Endothelial cell of umbilical vein (primary cell): ENCODE results near the gene MORC4. TPM values are rescaled to one million over a fixed set of nuclear protein-coding genes. Genes with fewer than 3 reads are reported as not detected.

Experiments
- BruUV-seq: library from RNA; stranded (reverse); fragments of 400-500 nt; replicated peaks from 2 replicates; lab custom pipeline; 2021; lab: Mats Ljungman, UMichigan
- CTCF ChIA-PET: fragments of 300-600, 350-600 bp; sonication (Branson Sonifier 250); formaldehyde crosslinking; loops from one replicate; lab custom pipeline; 2021; ENCODE audit warnings: antibody characterized with exemption, inconsistent platforms; lab: Charles Lee
- POLR2A ChIA-PET: fragments of 300-600, 350-600 bp; sonication (Branson Sonifier 250); formaldehyde crosslinking; loops from one replicate; lab custom pipeline; 2021; ENCODE audit warnings: antibody characterized with exemption, inconsistent platforms; lab: Charles Lee
- DNase-seq: peaks from one replicate; pipeline ENCODE4 v3.0.0-alpha.2; 2011; ENCODE audit warnings: low read depth, low spot score
- FAIRE-seq: peaks from 2 replicates; lab custom pipeline; 2011; peaks lifted over from hg19 to GRCh38; lab: Jason Lieb, UNC
- H2AFZ ChIP-seq: 2 replicates; pipeline ENCODE4 v1.6.0; 2012; ENCODE audit warnings: low read depth, low read length, control low read depth, inconsistent platforms
- H3K27ac ChIP-seq: 2 replicates; pipeline ENCODE4 v1.5.1; 2011; ENCODE audit warnings: low read depth, mild to moderate bottlenecking, control low read depth, low read length, moderate library complexity; ENCODE audit not compliant: insufficient read depth
- H3K27me3 ChIP-seq, 2 experiments: 2 replicates each; pipeline versions ENCODE4 v1.6.0 to v1.6.1; 2011; ENCODE audit warnings: low read length in 2 of 2, mixed read lengths in 1 of 2; ENCODE audit not compliant: control insufficient read depth in 2 of 2, insufficient read depth in 2 of 2
- H3K36me3 ChIP-seq, 2 experiments: 2 replicates in 1 of 2; 3 replicates in 1 of 2; pipeline ENCODE4 v1.5.1; 2011; ENCODE audit warnings: low read length in 2 of 2, mild to moderate bottlenecking in 1 of 2, moderate library complexity in 1 of 2; ENCODE audit not compliant: control insufficient read depth in 2 of 2, insufficient read depth in 2 of 2; ENCODE audit errors: extremely low read depth in 1 of 2
- H3K4me1 ChIP-seq: 3 replicates; pipeline ENCODE4 v1.5.1; 2011; ENCODE audit warnings: mild to moderate bottlenecking, low read length; ENCODE audit not compliant: control insufficient read depth, insufficient read depth; ENCODE audit errors: extremely low read depth
- H3K4me2 ChIP-seq: 2 replicates; pipeline ENCODE4 v1.6.1; 2011; ENCODE audit warnings: low read length, control low read depth, mixed read lengths; ENCODE audit not compliant: insufficient read depth
- H3K4me3 ChIP-seq, 3 experiments: fragments of 200-600 bp in 1 of 3; sonication (generic), shearing (Covaris generic) in 1 of 3; replicated peaks in 1 of 3; 2 replicates each; pipeline ENCODE4 v1.5.1; 2011 to 2016; ENCODE audit warnings: control low read depth in 3 of 3, low read length in 3 of 3, mild to moderate bottlenecking in 2 of 3, inconsistent platforms in 1 of 3, low read depth in 1 of 3, moderate library complexity in 1 of 3; ENCODE audit not compliant: insufficient read depth in 1 of 3
- H3K79me2 ChIP-seq: 2 replicates; pipeline ENCODE4 v1.6.0; 2012; ENCODE audit warnings: low read length, inconsistent platforms; ENCODE audit not compliant: control insufficient read depth, insufficient read depth
- H3K9ac ChIP-seq: replicated peaks from 2 replicates; pipeline ENCODE3; 2011; ENCODE audit warnings: low read length, control low read depth; ENCODE audit not compliant: insufficient read depth; ENCODE audit errors: extremely low read depth
- H3K9me1 ChIP-seq: replicated peaks from 3 replicates; pipeline ENCODE4 v1.6.0; 2011; ENCODE audit warnings: mild to moderate bottlenecking, low read length; ENCODE audit not compliant: control insufficient read depth, insufficient read depth; ENCODE audit errors: extremely low read depth
- H3K9me3 ChIP-seq: replicated peaks from 2 replicates; pipeline ENCODE4 v1.5.1; 2012; ENCODE audit warnings: low read length, inconsistent platforms; ENCODE audit not compliant: control insufficient read depth, insufficient read depth
- H4K20me1 ChIP-seq: replicated peaks from 2 replicates; pipeline ENCODE3; 2011; ENCODE audit warnings: mild to moderate bottlenecking, low read length; ENCODE audit not compliant: control insufficient read depth, insufficient read depth; ENCODE audit errors: extremely low read depth
- EZH2 ChIP-seq: IDR thresholded peaks from 2 replicates; pipeline ENCODE4 v1.6.1; 2012; ENCODE audit warnings: borderline replicate concordance, low read depth, mild to moderate bottlenecking, moderate library complexity, low read length, inconsistent platforms; ENCODE audit not compliant: severe bottlenecking
- FOS ChIP-seq: IDR thresholded peaks from 2 replicates; pipeline ENCODE4 v1.6.1; 2011; ENCODE audit warnings: mild to moderate bottlenecking, low read length, moderate library complexity, borderline replicate concordance; ENCODE audit not compliant: insufficient read depth
- GATA2 ChIP-seq: IDR thresholded peaks from 2 replicates; pipeline ENCODE4 v1.7.0; 2011; ENCODE audit warnings: low read depth, mild to moderate bottlenecking, moderate library complexity, mixed read lengths, low read length; ENCODE audit not compliant: insufficient read length, insufficient read depth
- JUN ChIP-seq: IDR thresholded peaks from 2 replicates; pipeline ENCODE4 v1.6.1; 2011; ENCODE audit warnings: borderline replicate concordance, low read depth; ENCODE audit not compliant: insufficient read length, insufficient read depth
- MYC ChIP-seq: IDR thresholded peaks from one replicate; pipeline ENCODE4 v1.6.1; 2011; ENCODE audit warnings: mild to moderate bottlenecking, low read depth, low read length
- POLR2A ChIP-seq: IDR thresholded peaks from 2 replicates; pipeline ENCODE4 v1.6.1; 2012; ENCODE audit warnings: low read depth, mild to moderate bottlenecking, control low read depth, low read length
- POLR2AphosphoS5 ChIP-seq: IDR thresholded peaks from 2 replicates; pipeline ENCODE4 v1.6.1; 2012; ENCODE audit warnings: low read depth, mild to moderate bottlenecking, control low read depth, low read length, moderate library complexity; ENCODE audit not compliant: insufficient read depth
- dilution Hi-C: fragments of 300-500 bp; cut with MboI; formaldehyde crosslinking; loops from one replicate; pipeline ENCODE4 v1.15.0; 2019; ENCODE audit warnings: low sequenced_read_pairs; ENCODE audit not compliant: extremely low pct_ligation_motif_present
- intact Hi-C: fragments of 100-400 bp; cut with micrococcal nuclease; formaldehyde crosslinking; loops from one replicate; pipeline ENCODE4 v1.10.0; 2022
- polyA plus RNA-seq, 4 experiments: library from polyadenylated mRNA; depleted of rRNA in 3 of 4; stranded (reverse) in 3 of 4; unstranded in 1 of 4; fragments of >200 nt; gene quantifications; 2 replicates each; pipeline versions ENCODE4 v1.2.1 to v1.2.3, GENCODE V29; 2011 to 2012; ENCODE audit warnings: missing spikeins in 1 of 4
- total RNA-seq: library from RNA; stranded (reverse); gene quantifications from 2 replicates; pipeline ENCODE4 v1.2.3, GENCODE V29; 2021
- TF ChIP-seq, protein P1 (sequence below): IDR thresholded peaks from 2 replicates; pipeline ENCODE4 v1.6.1; 2011; ENCODE audit not compliant: insufficient read depth, insufficient read length
- TF ChIP-seq, protein P2 (sequence below), 2 donors: IDR thresholded peaks; 1 replicate in 1 of 2; 2 replicates in 1 of 2; pipeline ENCODE4 v1.5.1; 2011; ENCODE audit warnings: low read length in 2 of 2, mild to moderate bottlenecking in 2 of 2, moderate library complexity in 2 of 2, control low read depth in 1 of 2, inconsistent platforms in 1 of 2, low read depth in 1 of 2; ENCODE audit not compliant: insufficient read depth in 1 of 2; ENCODE audit errors: extremely low read depth in 1 of 2

The MORC4 gene
- total and polyA plus RNA-seq, 2 donors (not counting 3 experiments of a cell fraction or from before 2014, with no cell fraction given) = 4.3 to 12.0 TPM

DNA sequence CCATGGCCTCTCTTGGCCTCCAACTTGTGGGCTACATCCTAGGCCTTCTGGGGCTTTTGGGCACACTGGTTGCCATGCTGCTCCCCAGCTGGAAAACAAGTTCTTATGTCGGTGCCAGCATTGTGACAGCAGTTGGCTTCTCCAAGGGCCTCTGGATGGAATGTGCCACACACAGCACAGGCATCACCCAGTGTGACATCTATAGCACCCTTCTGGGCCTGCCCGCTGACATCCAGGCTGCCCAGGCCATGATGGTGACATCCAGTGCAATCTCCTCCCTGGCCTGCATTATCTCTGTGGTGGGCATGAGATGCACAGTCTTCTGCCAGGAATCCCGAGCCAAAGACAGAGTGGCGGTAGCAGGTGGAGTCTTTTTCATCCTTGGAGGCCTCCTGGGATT is 71.8 kb downstream of the MORC4 start:
- intact Hi-C loops = no loop called here

More for the DNA sequence above, 71.8 kb downstream of the MORC4 start:
- no peaks in the 10 kb centered on the region for H4K20me1 ChIP-seq
- dilution Hi-C loops = no loop called here
- BruUV-seq = no TSS peak
- FAIRE-seq = no peak
- H3K9ac ChIP-seq = no peak overlapping the region
- CTCF ChIA-PET = interaction anchor here (1.0 kb wide), 1 partner anchor 29 kb away, joined by 4 read pairs; no protein-coding TSS in a partner anchor
- TF ChIP-seq POLR2AphosphoS5 (no peak), POLR2A (no peak), GATA2 (no peak), MYC (no peak), JUN (no peak), EZH2 (no peak), FOS (no peak)
- TF ChIP-seq, protein P1, sequence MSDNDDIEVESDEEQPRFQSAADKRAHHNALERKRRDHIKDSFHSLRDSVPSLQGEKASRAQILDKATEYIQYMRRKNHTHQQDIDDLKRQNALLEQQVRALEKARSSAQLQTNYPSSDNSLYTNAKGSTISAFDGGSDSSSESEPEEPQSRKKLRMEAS = no peak
- TF ChIP-seq, protein P2, sequence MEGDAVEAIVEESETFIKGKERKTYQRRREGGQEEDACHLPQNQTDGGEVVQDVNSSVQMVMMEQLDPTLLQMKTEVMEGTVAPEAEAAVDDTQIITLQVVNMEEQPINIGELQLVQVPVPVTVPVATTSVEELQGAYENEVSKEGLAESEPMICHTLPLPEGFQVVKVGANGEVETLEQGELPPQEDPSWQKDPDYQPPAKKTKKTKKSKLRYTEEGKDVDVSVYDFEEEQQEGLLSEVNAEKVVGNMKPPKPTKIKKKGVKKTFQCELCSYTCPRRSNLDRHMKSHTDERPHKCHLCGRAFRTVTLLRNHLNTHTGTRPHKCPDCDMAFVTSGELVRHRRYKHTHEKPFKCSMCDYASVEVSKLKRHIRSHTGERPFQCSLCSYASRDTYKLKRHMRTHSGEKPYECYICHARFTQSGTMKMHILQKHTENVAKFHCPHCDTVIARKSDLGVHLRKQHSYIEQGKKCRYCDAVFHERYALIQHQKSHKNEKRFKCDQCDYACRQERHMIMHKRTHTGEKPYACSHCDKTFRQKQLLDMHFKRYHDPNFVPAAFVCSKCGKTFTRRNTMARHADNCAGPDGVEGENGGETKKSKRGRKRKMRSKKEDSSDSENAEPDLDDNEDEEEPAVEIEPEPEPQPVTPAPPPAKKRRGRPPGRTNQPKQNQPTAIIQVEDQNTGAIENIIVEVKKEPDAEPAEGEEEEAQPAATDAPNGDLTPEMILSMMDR (IDR thresholded peaks at IDR 0.05; ENCODE audit: extremely low read depth in 1 of 2, insufficient read depth in 1 of 2, low read depth in 1 of 2, low read length in 2 of 2) = no peak
- H3K79me2 ChIP-seq = no peaks in the 10 kb centered on the region
- H3K27me3 ChIP-seq = no peaks in the 10 kb centered on the region
- no peaks in the 10 kb centered on the region for H3K36me3 ChIP-seq
- H3K4me1 ChIP-seq = peaks cover 11% of the 10 kb centered on the region
- H3K27ac ChIP-seq = no peak overlapping the region
- no peak for DNase-seq
- H3K4me3 ChIP-seq = no peak overlapping the region
- no peaks in the 10 kb centered on the region for H3K9me3 ChIP-seq
- H3K9me1 ChIP-seq = no peaks in the 10 kb centered on the region
- H2AFZ ChIP-seq = no peak overlapping the region
- POLR2A ChIA-PET = no interaction called here
- no peak overlapping the region for H3K4me2 ChIP-seq
